ENCODE measurements around the gene REEP5. TPM values are rescaled to one million over a fixed set of nuclear protein-coding genes. Genes with fewer than 3 reads are reported as not detected.

REEP5 gene
- total and polyA plus RNA-seq, 2 donors from 2014 or later = 132 to 157 TPM

DNA sequence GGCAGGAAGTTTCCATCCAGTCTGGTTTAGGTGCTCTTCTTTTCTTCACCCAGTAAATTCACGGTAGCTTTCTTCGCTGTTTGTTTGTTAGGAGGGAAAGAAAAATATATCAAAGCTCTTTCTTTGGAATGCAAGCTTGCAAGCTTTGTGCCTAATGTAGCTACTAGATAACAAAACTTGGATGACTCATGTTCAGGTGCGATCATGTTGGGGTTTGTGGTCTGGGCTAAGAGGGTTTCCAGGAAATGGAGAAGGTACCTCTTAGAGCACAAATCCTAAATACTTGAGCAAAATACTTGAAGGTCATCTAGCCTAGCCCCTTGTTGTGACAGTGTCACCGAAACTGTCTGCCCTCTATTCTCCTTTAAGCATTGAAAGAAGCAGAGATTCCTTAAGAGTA lies 43.3 kb downstream of the REEP5 start:
- no peaks in the 10 kb centered on the region for H3K4me1 ChIP-seq (ENCODE audit: control insufficient read depth in 2 of 3, insufficient read depth in 2 of 3, low read depth in 1 of 3, low read length in 3 of 3)
- H3K9me3 ChIP-seq (ENCODE audit: control insufficient read depth in 2 of 3, insufficient read depth in 1 of 3, low read length in 3 of 3) = no peaks in the 10 kb centered on the region
- DNase-seq (no peak), FAIRE-seq (no peak)
- no peaks in the 10 kb centered on the region for H3K27me3 ChIP-seq (ENCODE audit: control insufficient read depth, insufficient read depth, low read length)
- no peak overlapping the region for H3K9ac ChIP-seq (ENCODE audit: low read length in 3 of 3)
- no peak overlapping the region for H3K4me3 ChIP-seq (ENCODE audit: low read length in 3 of 3)
- H3K36me3 ChIP-seq (ENCODE audit: control insufficient read depth in 2 of 3, insufficient read depth in 3 of 3, low read length in 3 of 3) = peaks cover 2 to 13% (median 11%) of the 10 kb centered on the region in 3 donors
- intact Hi-C loops (cut with DNase I) = no loop called here
- TF ChIP-seq, protein P1, sequence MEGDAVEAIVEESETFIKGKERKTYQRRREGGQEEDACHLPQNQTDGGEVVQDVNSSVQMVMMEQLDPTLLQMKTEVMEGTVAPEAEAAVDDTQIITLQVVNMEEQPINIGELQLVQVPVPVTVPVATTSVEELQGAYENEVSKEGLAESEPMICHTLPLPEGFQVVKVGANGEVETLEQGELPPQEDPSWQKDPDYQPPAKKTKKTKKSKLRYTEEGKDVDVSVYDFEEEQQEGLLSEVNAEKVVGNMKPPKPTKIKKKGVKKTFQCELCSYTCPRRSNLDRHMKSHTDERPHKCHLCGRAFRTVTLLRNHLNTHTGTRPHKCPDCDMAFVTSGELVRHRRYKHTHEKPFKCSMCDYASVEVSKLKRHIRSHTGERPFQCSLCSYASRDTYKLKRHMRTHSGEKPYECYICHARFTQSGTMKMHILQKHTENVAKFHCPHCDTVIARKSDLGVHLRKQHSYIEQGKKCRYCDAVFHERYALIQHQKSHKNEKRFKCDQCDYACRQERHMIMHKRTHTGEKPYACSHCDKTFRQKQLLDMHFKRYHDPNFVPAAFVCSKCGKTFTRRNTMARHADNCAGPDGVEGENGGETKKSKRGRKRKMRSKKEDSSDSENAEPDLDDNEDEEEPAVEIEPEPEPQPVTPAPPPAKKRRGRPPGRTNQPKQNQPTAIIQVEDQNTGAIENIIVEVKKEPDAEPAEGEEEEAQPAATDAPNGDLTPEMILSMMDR (IDR thresholded peaks at IDR 0.05; ENCODE audit: borderline replicate concordance, extremely low read depth, insufficient read depth) = no peak
- H3K27ac ChIP-seq (ENCODE audit: low read depth in 2 of 2, low read length in 2 of 2) = no peak overlapping the region

DNA sequence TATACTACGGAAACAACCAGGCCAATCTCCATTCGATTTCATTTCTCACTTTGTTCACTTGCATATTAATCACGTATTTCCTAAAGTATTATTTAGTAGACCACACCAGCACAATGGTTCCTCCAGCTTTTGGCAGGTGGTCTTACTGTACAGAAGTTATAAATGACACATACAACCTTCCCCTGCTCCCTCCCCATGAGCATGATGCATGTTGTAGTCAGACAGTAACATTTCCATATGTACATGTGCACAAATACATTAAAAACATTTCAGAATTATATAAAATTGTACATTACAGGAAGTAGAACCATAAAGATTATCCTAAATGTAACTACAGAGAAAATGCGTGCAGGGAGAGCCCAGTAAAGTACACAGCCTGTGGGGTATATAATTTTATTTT lies 43.9 kb downstream of the REEP5 start:
- H3K9ac ChIP-seq (ENCODE audit: low read length in 3 of 3) = no peak overlapping the region
- FAIRE-seq = no peak
- no peaks in the 10 kb centered on the region for H3K4me1 ChIP-seq (ENCODE audit: control insufficient read depth in 2 of 3, insufficient read depth in 2 of 3, low read depth in 1 of 3, low read length in 3 of 3)
- peaks cover 2 to 8% (median 7%) of the 10 kb centered on the region in 3 donors for H3K36me3 ChIP-seq (ENCODE audit: control insufficient read depth in 2 of 3, insufficient read depth in 3 of 3, low read length in 3 of 3)
- no peaks in the 10 kb centered on the region for H3K27me3 ChIP-seq (ENCODE audit: control insufficient read depth, insufficient read depth, low read length)
- no peak for DNase-seq
- no peak overlapping the region for H3K4me3 ChIP-seq (ENCODE audit: low read length in 3 of 3)
- no peak overlapping the region for H3K27ac ChIP-seq (ENCODE audit: low read depth in 2 of 2, low read length in 2 of 2)
- intact Hi-C loops (cut with DNase I) = no loop called here
- TF ChIP-seq, protein P1 (IDR thresholded peaks at IDR 0.05; ENCODE audit: borderline replicate concordance, extremely low read depth, insufficient read depth) = no peak
- no peaks in the 10 kb centered on the region for H3K9me3 ChIP-seq (ENCODE audit: control insufficient read depth in 2 of 3, insufficient read depth in 1 of 3, low read length in 3 of 3)

DNA sequence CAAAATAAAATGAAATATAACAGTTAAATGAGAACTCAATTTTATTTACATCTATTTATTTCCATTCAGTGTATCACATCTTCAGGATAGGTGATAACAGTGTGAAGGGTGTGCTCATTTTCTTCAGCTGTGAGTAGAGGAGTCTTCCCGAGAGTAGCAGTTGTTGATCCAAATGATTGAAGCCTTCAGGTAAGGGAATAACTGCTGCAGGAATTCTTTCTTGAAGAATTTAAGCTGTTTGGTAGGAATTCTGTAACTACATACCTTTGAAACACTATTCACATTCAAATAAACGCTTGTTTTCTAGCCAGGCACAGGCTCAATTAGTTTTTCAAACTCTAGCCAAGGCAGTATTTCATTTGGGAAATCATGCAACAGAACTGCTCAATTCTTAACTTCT lies 45.7 kb downstream of the REEP5 start:
- FAIRE-seq (no peak), DNase-seq (no peak)
- intact Hi-C loops (cut with DNase I) = no loop called here
- Histone ChIP-seq H3K9me3 (ENCODE audit: control insufficient read depth in 2 of 3, insufficient read depth in 1 of 3, low read length in 3 of 3) (no peaks in the 10 kb centered on the region), H3K9ac (ENCODE audit: low read length in 3 of 3) (no peak overlapping the region), H3K4me1 (ENCODE audit: control insufficient read depth in 2 of 3, insufficient read depth in 2 of 3, low read depth in 1 of 3, low read length in 3 of 3) (no peaks in the 10 kb centered on the region), H3K36me3 (ENCODE audit: control insufficient read depth in 2 of 3, insufficient read depth in 3 of 3, low read length in 3 of 3) (peaks cover 2 to 7% (median 3%) of the 10 kb centered on the region in 3 donors), H3K4me3 (ENCODE audit: low read length in 3 of 3) (no peak overlapping the region), H3K27me3 (ENCODE audit: control insufficient read depth, insufficient read depth, low read length) (no peaks in the 10 kb centered on the region), H3K27ac (ENCODE audit: low read depth in 2 of 2, low read length in 2 of 2) (no peak overlapping the region)
- TF ChIP-seq, protein P1 (IDR thresholded peaks at IDR 0.05; ENCODE audit: borderline replicate concordance, extremely low read depth, insufficient read depth) = no peak

DNA sequence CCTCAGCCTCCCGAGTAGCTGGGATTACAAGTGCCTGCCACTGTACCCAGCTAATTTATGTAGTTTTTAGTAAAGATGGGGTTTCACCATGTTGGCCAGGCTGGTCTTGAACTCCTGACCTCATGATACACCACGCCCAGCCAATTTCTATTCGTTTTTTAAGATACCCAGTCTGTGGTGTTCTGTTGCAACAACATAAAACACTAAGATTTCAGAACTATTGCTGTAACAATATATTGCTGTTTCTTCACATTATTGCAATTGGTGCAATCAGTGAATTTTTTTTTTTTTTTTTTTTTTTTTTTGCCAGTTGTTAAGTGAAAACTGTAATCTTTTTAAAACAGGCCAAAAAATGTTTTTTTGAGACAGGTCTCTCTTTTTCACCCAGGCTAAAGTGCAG lies 51.1 kb downstream of the REEP5 start:
- DNase-seq = no peak
- TF ChIP-seq, protein P1 (IDR thresholded peaks at IDR 0.05; ENCODE audit: borderline replicate concordance, extremely low read depth, insufficient read depth) = no peak
- Histone ChIP-seq H3K27me3 (ENCODE audit: control insufficient read depth, insufficient read depth, low read length) (no peaks in the 10 kb centered on the region), H3K4me1 (ENCODE audit: control insufficient read depth in 2 of 3, insufficient read depth in 2 of 3, low read depth in 1 of 3, low read length in 3 of 3) (no peaks in the 10 kb centered on the region), H3K36me3 (ENCODE audit: control insufficient read depth in 2 of 3, insufficient read depth in 3 of 3, low read length in 3 of 3) (peaks cover 6 to 24% (median 16%) of the 10 kb centered on the region in 3 donors), H3K9me3 (ENCODE audit: control insufficient read depth in 2 of 3, insufficient read depth in 1 of 3, low read length in 3 of 3) (no peaks in the 10 kb centered on the region), H3K4me3 (ENCODE audit: low read length in 3 of 3) (no peak overlapping the region), H3K9ac (ENCODE audit: low read length in 3 of 3) (no peak overlapping the region), H3K27ac (ENCODE audit: low read depth in 2 of 2, low read length in 2 of 2) (no peak overlapping the region)
- intact Hi-C loops (cut with DNase I) = no loop called here
- no peak for FAIRE-seq
